Measurements from ENCODE around the gene CLIC5. TPM values are rescaled to one million over a fixed set of nuclear protein-coding genes. Genes with fewer than 3 reads are reported as not detected.

CLIC5 gene
- total RNA-seq, 1 donor from 2014 or later = 7.6 TPM

GRCh38 chr6:45965007-45965406 lies 50.7 kb downstream of the CLIC5 start:
- no peaks in the 10 kb centered on the region for H3K36me3 ChIP-seq
- DNase-seq (ENCODE audit: low spot score in 2 of 2) = no peak
- no peak overlapping the region for H3K27ac ChIP-seq
- no peaks in the 10 kb centered on the region for H3K9me3 ChIP-seq
- intact Hi-C loops (cut with DNase I) = no loop called here
- no peak for TF ChIP-seq CTCF (IDR thresholded peaks at IDR 0.05)
- H3K27me3 ChIP-seq = no peaks in the 10 kb centered on the region
- no peaks in the 10 kb centered on the region for H3K4me1 ChIP-seq
- no peak overlapping the region for H3K4me3 ChIP-seq

DNA sequence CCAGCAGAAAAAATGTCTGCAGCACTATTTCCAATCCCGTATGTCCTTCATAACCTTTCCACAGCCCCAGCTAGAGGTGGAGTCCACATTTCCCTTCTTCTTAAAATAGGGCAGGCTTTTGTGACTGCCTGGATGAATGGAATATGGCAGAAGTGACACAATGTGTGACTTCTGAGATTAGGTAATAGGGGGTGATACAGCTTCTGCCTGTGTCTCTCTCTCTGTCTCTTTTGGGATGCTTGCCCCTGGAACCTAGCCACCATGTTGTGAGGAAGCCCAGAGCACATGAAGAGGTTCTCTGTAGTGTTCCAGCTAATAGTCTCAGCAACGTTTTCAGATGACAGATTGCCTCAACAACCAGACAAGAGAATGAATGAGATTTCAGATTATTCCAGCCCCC lies 51.4 kb downstream of the CLIC5 start:
- H3K4me3 ChIP-seq = no peak overlapping the region
- no peaks in the 10 kb centered on the region for H3K36me3 ChIP-seq
- H3K27me3 ChIP-seq = no peaks in the 10 kb centered on the region
- TF ChIP-seq CTCF (IDR thresholded peaks at IDR 0.05) = no peak
- H3K9me3 ChIP-seq = no peaks in the 10 kb centered on the region
- H3K27ac ChIP-seq = no peak overlapping the region
- DNase-seq (ENCODE audit: low spot score in 2 of 2) = no peak
- intact Hi-C loops (cut with DNase I) = no loop called here
- no peaks in the 10 kb centered on the region for H3K4me1 ChIP-seq

DNA sequence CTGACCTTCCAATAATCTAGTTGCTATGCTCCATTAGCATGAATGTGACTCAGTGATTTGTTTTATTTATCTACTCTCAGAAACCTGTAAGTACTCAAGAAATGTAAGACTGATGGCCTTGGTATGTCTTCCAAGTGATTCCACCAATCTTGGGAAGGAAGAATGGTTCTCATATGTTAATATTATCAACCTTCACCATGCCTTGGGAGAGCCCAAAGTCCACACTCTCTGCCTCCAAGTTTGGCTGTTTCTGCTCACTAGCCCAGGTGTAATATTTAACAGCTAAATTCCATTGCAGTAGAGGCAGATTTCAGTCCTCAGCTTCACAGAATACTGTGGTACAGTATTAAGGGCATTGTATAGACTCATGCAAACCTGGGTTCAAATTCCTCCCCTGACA lies 51.8 kb downstream of the CLIC5 start:
- DNase-seq (ENCODE audit: low spot score in 2 of 2) = no peak
- no peak for TF ChIP-seq CTCF (IDR thresholded peaks at IDR 0.05)
- Histone ChIP-seq H3K4me1 (no peaks in the 10 kb centered on the region), H3K36me3 (no peaks in the 10 kb centered on the region), H3K9me3 (no peaks in the 10 kb centered on the region), H3K27me3 (no peaks in the 10 kb centered on the region), H3K27ac (no peak overlapping the region), H3K4me3 (no peak overlapping the region)
- intact Hi-C loops (cut with DNase I) = no loop called here

- H3K27me3 ChIP-seq = no peaks in the 10 kb centered on the region
- H3K27ac ChIP-seq = no peak overlapping the region
- DNase-seq (ENCODE audit: low spot score in 2 of 2) = no peak
- intact Hi-C loops (cut with DNase I) = no loop called here
- H3K9me3 ChIP-seq = no peaks in the 10 kb centered on the region
- H3K4me1 ChIP-seq = no peaks in the 10 kb centered on the region
- no peaks in the 10 kb centered on the region for H3K36me3 ChIP-seq
- no peak overlapping the region for H3K4me3 ChIP-seq
- no peak for TF ChIP-seq CTCF (IDR thresholded peaks at IDR 0.05)
Measured at GRCh38 chr6:45961125-45961524, 54.5 kb downstream of the CLIC5 start.

DNA sequence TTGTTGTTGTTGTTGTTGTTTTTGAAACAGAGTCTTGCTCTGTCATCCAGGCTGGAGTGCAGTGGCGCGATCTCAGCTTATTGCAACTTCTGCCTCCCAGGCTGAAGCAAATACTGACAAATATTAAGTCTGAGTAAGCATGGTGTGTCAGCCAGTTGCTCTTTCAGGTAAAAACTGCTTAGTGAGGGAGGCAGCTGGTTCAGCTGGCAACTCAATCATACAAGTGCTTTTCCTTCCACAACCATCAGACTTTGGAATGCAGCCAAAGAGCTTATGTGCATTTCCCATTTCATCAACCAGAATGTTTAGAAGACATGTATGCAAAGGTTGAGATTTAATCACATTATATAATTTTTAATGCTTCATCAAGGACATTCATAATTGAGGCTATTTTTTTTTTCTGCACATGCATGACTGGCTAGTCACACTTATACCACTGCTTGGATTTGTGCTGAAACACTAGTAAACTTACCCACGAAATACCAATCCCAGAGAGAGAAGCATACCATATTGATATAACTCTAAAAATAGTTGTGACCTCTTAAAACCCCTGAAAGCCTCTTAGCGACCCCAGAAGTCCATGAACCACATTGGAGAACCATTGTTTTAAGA lies 56.0 kb downstream of the CLIC5 start:
- Histone ChIP-seq H3K36me3 (no peaks in the 10 kb centered on the region), H3K27me3 (no peaks in the 10 kb centered on the region), H3K4me3 (no peak overlapping the region), H3K4me1 (no peaks in the 10 kb centered on the region), H3K27ac (no peak overlapping the region), H3K9me3 (no peaks in the 10 kb centered on the region)
- intact Hi-C loops (cut with DNase I) = no loop called here
- no peak for DNase-seq (ENCODE audit: low spot score in 2 of 2)
- no peak for TF ChIP-seq CTCF (IDR thresholded peaks at IDR 0.05)

- H3K4me1 ChIP-seq = no peaks in the 10 kb centered on the region
- DNase-seq (ENCODE audit: low spot score in 2 of 2) = no peak
Measured at GRCh38 chr6:45956663-45957062, 59.0 kb downstream of the CLIC5 start.

More at GRCh38 chr6:45956663-45957062, 59.0 kb downstream of the CLIC5 start:
- H3K36me3 ChIP-seq = no peaks in the 10 kb centered on the region
- no peak overlapping the region for H3K4me3 ChIP-seq
- no peaks in the 10 kb centered on the region for H3K27me3 ChIP-seq
- no peak overlapping the region for H3K27ac ChIP-seq
- intact Hi-C loops (cut with DNase I) = no loop called here
- no peak for TF ChIP-seq CTCF (IDR thresholded peaks at IDR 0.05)
- no peaks in the 10 kb centered on the region for H3K9me3 ChIP-seq

All from ascending aorta (tissue), 2 donors.